GM19372 (cell line): ENCODE data around the gene ZNRF3.

Experiments used
- ATAC-seq: cut with Tn5 transposase; IDR thresholded peaks from one replicate; pipeline ENCODE4 v1.9.1; 2021; ENCODE audit warnings: mild to moderate bottlenecking, low read depth, moderate library complexity; ENCODE audit not compliant: unreplicated experiment

Gene ZNRF3

GRCh38 chr22:28949788-28950187, 66.4 kb downstream of the ZNRF3 start:
- ATAC-seq = no peak

- ATAC-seq = no peak
These were observed 67.4 kb downstream of the ZNRF3 start for GRCh38 chr22:28950617-28951411.

DNA sequence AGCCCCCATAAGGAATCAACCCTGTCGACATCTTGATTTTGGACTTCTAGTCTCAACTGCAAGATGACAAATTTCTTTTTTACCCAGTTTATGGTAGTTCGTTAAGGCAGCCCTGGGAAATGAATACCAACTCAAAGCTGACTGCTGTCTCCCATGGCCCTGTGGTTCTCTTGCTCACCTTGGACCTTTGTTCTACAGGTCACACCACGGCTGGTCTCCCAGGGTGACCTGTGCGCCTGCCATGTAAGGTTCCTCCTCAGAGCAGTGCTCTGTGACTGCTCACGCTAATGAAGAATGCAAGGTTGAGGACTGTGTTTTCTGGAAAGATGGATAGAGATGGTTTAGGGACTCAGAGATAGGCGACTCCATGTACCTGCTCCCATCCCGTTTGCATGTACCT, 68.2 kb downstream of the ZNRF3 start:
- no peak for ATAC-seq

- no peak for ATAC-seq
These were observed 68.7 kb downstream of the ZNRF3 start for GRCh38 chr22:28951969-28952521.

DNA sequence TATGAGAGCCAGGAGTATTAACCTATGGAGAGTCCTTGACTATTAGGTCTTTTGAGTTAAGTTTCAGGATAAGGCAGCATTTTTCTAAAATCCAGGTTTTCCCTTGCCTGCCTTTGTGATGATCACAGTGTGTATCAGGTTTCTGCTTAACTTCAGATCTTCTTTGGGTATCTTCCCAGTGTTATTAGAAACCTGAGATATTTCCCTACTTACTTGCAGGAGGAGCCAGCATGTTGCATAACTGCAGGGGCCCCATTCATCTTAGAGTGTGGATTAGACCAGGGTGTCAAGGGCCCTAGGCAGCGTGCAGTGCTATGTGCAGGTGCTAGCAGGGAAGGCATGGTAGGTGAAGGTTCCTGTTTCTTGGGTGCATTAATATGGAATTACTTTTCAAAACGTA, 69.5 kb downstream of the ZNRF3 start:
- no peak for ATAC-seq

DNA sequence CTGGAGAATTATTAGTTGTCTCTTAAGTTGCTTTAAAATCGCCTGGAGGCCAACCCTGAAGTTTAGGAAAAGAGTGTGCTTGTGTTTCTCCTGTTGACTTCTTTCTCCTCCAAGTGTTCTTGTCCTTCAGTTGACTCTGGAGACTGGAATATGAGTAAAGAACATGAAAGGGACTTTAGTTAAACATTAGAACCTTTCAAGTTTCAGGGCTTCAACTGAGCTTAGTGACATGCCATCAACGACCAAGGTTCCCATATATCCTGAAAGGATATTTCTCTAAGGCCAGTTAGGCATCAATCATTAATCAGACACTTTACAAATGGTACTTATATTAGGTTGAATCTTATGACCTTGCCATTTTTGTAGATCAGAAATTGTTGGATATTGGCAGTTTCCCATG, 70.0 kb downstream of the ZNRF3 start:
- ATAC-seq = no peak

- no peak for ATAC-seq
These were observed 70.9 kb downstream of the ZNRF3 start for GRCh38 chr22:28953976-28954880.

- no peak for ATAC-seq
These were observed 72.4 kb downstream of the ZNRF3 start for GRCh38 chr22:28955817-28956216.

GRCh38 chr22:28956506-28956905, 73.1 kb downstream of the ZNRF3 start:
- no peak for ATAC-seq

DNA sequence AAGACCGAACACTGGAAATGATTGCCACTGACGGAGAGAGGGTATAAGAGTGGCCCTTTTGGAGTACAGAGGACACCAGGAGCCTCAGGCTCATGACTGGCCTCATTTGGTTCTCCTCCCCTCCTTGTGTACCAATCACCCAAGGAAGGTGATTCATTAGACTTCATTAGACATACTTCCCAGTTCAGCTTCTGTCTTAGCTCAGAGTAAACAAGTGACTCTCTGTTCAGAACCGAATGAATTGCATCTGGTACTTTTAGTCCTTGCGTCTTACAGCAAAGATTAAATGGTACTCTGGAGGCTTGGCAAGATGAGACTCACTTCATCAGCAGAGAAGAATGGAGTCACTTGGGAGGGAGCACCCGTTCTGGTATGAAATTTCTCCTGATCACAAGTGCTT, 75.2 kb downstream of the ZNRF3 start:
- no peak for ATAC-seq

DNA sequence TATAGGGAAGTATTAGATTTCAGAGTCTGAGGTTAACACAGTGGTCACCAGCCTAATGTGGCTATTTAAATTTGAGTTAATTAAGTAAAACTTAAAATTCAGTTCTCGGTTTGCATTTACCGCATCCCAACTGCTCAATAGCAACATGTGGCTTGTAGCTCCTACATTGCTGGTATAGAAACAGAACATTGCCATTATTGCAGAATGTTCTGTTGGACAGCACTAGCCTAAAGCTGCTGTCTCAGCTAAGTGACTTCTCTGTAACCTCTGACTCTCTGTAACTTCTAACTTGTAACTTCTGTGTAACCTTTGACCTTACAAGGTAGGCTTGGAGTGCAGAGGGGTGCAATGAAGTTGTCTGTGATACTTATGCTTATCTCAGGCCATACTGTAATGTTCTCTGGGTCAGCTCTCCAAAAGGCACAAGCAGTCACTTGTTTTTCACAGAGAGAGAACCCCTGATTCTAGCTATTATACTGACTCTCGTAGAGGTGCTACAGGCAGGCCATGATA, 78.7 kb downstream of the ZNRF3 start:
- ATAC-seq = no peak

DNA sequence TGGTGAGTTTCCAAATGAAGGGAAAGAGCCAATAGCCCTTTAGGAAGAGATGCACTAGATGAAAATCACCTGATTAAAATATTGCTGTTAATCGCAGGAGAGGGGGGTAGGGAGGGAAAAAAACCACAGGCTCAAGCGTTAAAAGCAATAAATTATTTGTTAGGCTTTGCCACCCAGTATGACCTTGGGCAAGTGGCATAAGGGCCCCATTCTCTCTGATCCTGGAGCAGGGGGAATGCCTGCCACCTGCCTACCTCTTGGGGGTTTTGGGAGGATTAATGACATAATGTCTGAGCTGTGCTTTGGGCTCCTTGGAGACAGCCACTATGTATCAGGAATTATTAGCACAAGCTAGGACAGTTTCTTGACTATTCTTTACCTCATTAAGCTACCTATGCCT, 80.0 kb downstream of the ZNRF3 start:
- ATAC-seq = no peak

DNA sequence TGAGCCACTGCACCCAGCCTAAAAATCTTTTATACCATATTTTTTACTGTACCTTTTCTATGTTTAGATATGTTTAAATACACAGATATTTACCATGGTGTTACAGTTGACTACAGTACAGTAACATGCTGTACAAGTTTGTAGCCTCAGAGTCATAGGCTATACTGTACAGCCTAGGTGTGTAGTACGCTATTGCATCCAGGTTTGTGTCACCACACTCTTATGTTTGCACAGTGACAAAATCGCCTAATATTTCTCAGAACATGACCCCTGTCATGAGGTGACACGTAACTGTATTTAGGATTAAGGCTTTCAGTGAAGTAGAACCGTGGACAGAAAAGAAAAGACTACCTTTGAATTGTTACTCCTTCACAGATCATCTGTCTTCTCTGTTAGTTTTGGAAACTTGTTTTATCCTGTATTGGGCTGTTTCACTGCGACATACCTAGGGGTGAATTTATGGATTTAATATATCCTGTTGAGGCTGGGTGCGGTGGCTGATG, 83.8 kb downstream of the ZNRF3 start:
- no peak for ATAC-seq

DNA sequence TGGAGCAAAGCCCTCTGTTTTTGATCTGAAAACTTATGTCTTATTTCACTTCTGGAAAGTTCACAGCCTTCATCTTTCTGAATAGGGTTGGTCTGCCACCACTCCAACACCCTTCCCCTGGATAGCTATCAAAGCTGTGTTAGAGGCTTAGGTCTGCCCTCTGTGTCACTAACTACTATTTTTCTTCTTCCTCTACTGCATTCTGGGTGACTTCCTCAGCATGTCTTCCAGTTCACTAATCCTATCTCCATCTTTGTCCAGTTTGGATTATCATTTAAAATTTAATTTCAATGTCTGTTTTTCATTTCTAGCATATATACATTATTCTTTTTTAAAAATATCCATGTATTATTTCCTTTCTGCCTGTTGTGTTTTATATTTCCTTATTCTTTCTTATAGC, 84.6 kb downstream of the ZNRF3 start:
- no peak for ATAC-seq

GRCh38 chr22:28969401-28970168, 86.2 kb downstream of the ZNRF3 start:
- no peak for ATAC-seq

DNA sequence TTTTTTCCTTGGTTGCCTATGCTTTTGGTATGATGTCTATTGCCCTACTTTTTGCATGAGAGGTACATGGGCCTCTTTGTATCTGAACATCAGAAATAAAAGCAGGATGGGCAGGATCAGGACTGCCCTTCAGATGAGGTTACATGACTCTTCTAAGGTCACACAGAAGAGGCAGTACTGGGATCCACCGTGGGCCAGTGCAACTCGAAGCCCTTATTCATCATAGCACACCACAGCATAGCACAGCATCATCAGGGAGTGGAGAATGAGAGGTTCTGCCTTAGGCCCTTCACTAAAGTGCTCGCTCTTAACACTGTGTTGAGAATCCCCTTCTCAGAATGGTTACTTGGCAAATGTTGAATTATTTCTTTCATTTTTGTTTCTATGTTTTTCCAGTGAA, 90.0 kb downstream of the ZNRF3 start:
- no peak for ATAC-seq

DNA sequence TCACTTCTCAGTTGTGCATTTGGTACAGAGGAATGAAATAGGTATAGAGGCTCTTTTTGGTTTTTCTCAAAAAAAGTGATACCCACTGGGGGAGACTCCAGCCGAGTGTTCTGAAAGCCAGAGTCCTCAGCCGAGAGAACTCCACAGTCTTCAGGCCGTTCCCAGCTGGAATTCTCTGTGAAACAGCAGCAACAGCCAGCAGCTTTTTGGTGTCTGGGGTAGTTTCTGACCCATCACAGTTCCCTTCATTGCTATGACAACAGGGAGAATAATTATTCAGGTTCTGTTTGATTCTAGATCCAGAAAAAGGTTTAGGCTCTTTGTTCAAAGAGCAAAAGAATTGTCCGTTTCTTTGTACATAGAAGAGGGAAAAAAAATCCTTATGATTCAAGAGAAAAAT, 93.7 kb downstream of the ZNRF3 start:
- ATAC-seq = no peak

DNA sequence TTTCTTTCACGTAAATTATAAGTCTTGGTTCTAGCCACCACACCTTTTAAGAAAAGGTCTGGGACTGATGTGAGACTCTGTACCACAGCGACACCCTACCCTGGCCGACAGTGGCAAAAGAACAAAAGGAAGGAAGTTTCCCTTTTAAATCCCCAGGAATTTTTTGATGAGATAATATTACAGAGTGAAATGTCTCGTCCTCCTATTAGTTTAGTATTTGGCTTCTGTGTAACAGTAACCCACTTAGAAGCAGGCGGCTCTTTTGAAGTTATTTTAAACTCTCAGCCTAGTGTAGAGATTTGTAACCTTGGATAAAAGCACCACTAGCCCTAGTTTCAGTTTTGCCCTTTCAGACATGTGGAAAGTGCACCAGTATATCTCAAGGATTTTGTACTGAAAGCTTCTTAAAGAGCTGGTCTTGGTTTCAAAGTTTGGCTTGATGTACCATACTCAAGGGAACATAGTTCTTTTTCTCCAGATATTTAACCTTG, 94.2 kb downstream of the ZNRF3 start:
- ATAC-seq = no peak

GRCh38 chr22:28978158-28978557, 94.8 kb downstream of the ZNRF3 start:
- ATAC-seq = no peak
